GM19193 (cell line): Measurements from ENCODE around the gene CHRNB2.

ENCODE experiments used
- POLR2A ChIP-seq: IDR thresholded peaks from 4 replicates; pipeline ENCODE4 v1.6.1; 2011; ENCODE audit not compliant: insufficient read depth, insufficient read length; ENCODE audit errors: extremely low read depth

The CHRNB2 gene

DNA sequence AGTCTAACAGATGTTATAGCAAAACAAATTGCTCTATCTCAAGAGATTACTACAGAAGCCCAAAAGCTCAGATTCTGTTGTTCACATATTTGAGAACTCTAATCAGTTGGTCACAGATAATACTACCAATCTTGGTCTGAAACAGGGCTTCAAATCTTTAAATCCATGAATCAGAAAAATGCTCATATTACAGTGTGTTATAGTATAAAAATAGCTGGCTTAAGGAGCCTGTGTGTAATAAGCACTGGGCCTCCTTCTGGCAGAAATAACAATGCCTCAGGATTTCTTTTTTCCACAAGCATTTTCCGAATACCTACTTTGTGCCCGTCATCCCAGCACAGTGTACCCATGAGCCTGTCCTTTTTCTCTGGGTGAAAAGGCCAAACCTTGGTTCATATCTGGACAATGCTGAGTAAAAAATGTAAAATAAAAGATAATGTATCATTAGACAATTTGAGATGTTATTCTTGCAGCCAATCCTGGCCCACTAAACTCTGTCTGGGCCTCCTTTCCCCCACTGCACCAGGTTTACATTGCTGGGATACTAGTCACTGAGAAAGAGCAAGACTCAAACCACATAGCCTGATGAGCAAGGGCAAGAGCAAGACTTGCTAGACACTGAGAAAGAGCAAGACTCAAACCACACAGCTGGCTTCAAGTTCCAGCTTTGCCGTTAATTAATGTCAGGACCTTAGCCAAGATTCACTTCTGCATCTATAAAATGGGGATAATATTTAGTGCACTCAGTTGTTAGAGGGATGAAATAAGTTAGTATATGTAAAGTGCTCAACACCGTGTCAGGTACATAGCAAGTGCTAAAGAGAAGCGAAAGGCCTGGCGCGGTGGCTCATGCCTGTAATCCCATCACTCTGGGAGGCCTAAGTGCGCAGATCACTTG is 57.4 kb downstream of the CHRNB2 start:
- TF ChIP-seq POLR2A = no peak

DNA sequence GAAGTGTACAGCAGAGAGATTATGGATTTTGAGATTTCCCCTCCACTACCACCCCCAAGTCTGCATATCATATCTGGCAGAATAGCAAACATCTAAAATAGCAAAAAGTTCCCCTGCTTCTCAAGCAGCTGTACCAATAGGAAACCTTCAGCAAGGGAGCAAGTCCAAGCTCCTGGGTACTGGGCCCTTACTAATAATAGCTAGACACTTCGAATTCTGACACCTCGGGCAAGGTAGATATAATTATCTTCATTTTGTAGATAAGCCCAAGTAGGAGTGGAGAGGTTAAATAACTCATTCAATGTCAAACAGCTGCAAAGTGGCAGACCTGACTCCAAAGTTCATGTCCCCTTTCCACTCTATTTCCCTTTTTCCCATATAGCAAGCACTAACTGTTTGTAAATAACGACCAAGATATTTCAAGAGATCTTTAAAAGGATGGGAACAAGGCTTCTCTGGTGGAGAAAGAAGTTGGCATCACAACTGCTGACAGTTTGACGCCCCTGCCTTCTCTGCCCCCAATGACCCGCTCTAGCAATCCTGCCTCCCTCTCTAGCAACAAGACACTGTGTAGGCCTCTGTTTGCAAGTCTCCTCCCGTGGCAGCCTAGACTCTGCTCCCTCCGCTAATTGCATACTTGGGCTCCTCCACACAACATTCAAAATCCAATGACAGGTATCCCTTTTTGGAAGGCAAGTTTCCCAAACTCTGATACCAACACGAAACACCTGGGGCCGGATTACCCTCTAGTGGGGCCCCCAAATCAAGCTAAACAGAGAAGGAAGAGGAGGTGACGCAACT is 59.1 kb downstream of the CHRNB2 start:
- TF ChIP-seq POLR2A = no peak

DNA sequence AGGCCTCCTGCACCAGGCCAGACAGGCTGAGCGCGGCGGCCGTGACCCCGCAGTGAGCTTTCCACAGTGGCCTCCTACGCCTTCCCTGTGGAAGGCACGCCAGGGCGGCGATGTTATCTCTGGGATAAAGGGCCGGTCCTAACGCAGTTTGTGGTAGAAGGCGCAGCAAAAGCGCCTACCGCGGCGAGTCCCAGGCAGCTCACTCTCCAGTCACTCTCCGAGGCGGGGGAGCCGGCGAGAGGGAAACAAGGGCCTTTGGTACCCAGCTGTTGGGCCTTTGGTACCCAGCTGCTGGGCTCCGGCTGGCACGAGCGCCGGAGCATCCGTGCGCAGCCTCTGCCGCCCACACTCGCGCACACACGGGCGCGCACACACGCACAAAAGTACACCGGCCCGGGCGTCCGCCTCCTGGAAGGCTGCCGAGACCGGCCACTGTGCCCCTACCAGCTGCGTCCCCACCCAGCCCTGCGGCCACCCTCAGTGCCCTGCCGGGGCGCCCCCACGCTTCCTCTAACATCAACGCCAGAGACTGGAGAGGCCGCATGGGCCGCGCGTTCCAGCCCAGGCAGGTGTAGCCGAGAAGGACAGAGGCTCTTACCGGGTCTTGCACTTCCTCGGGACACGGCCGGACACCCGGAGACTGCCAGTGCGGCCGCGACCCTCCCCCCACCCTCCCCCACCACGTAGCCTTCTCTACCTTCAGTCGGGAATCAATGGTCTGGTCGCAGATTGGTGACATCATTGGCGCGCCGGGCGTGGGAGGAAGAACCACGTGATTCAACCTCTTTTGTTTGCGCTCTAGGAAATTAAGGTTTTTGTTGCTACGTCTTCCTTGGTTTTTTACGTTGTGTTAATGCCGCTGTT is 59.9 kb downstream of the CHRNB2 start:
- peak; percentile 63 for TF ChIP-seq POLR2A

DNA sequence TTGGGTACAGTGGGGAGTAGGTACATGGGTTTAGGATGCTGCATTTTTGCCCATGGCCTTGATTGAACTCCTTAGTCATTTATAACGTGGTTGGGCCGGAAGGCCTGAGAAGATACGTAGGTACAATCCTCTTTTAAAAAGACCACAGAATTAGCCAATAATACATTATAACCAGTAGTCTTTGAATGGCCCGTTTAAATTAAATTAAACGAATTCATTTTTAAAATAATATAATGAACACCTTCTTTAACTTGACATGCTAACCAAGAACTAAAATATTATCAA is 60.5 kb downstream of the CHRNB2 start:
- no peak for TF ChIP-seq POLR2A

DNA sequence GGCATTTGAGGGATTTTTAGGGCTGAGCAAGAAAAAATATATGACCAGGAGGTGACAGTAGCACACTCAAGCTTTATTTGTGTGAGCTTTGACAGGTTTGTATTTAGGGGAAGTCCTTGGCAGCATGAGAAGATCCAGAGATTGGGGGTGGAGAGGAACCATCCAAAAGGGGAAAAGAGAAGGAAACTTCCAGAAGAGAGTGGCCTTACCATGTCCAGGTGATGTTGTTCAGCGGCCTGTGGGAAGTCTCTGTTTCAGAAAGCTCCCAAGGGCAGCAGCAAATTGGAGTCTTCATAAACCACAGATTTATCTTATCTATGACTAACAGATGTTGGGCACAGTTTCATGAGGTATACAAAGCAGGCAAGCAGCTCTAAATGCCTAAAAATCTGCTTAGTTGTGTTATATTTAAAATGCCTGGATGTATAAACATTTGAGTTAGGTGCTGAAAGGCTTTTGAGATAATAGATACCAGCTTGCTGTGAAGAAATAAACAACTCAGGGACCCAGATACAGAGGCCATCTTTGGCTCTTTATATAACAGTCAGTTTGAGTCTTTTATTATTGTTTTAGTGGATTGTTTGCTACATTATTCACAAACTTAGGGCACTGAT is 61.6 kb downstream of the CHRNB2 start:
- TF ChIP-seq POLR2A = no peak
